Activated gamma-delta T cell treated with anti-CD3 and anti-CD28 coated beads, Interleukin-2, amount 50 U/mL, for 16 hours (primary cell): Measurements from ENCODE around the gene PLPP6.

Experiments used
- DNase-seq: peaks from one replicate; pipeline ENCODE4 v3.0.0-alpha.2; 2020; ENCODE audit warnings: low read depth

Gene PLPP6

DNA sequence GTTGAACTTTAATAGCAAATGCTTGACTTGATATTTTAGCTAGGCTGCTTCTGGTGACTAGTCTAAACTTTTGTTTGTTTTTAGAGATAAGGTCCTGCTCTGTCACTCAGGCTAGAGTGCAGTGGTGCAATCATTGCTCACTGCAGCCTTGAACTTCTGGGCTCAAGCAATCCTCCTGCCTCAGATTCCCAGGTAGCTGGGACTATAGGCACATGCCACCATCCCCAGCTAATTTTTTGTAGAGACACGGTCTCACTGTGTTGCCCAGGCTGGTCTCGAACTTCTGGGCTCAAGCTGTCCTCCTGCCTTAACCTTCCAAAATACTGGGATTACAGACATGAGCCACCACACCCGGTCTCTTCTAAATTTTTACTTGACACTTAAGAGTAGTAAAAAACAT is 38.0 kb downstream of the PLPP6 start:
- DNase-seq = no peak

DNA sequence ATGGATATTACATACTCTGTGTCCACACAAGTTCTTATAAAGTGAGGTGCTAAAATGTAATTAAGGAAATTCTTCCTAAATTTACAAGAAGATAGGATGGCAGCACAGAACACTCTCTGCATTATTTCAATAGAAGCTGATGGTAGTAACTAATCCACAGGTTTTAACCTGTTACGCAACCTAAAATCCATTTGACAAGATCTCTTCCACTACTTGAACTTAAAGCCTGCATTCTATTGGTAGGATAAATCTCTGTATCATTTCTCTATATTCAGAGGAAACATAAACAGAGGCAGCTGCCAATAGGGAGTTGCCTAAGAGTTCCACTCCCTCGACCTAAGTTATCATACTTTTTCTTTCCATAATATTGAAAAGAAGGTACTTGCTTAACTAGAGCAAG is 38.8 kb downstream of the PLPP6 start:
- no peak for DNase-seq

GRCh38 chr9:4701526-4701925 is 39.4 kb downstream of the PLPP6 start:
- no peak for DNase-seq

DNA sequence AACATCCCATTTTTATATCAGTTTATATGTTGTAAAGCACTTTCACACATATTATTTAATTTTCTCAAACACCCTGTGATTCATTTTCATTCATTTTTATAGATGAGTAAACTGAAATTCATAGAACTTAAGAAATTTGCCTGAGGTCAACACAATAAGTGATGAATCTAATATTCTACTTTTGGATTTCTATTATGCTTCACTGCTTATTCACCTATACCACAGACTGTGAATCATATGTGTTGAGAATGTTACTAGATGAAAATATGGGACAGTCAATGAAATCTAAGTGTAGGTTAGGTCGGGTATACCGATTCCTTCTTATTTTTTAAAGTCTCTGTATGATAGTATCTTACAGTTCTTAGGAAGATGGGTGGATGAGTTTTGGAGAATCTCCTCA is 42.0 kb downstream of the PLPP6 start:
- DNase-seq = no peak

GRCh38 chr9:4706021-4706420 is 43.9 kb downstream of the PLPP6 start:
- DNase-seq = no peak

DNA sequence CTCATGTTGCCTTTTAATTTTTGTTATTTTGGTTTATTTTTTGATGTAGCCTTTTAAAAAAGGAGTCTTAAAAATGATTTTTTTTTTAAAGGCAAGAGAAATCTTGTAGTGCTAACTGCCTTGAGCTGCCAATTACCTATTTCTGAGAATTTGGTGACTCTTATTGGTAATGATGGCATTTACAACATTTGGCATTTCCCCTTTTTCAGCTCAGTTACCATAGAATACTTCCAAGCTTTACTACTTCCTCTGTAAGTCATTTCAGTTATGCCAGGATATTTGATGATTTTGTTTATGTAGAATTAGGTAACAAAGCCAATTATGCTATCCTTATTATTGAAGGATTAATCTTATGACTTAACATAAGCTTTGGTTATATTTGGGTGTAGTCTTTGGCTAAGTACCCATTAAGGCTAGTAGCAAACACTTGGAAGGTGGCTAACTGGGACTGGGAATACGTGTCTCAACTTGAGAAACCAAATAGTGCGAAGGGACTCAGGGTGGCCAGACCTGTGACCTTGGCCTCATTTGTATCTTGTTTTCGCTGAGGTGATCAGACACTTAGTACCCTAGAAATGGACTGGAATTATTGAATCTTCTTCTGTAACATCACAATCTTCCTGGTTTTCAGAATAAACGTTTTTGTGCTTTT is 45.0 kb downstream of the PLPP6 start:
- no peak for DNase-seq

- DNase-seq = no peak
Measured at GRCh38 chr9:4709380-4709779, 47.3 kb downstream of the PLPP6 start.

DNA sequence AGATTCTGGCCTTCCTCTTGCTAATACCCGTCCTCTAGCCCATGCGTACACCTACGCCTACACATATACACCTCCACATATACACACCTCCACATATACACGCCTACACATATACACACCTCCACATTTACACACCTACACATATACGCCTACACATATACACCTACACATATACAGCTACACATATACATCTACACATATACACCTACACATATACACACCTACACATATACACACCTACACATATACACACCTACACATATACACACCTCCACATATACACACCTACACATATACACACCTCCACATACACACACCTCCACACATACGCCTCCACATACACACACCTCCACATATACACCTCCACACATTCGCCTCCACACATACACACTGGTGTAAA is 51.8 kb downstream of the PLPP6 start:
- no peak for DNase-seq

DNA sequence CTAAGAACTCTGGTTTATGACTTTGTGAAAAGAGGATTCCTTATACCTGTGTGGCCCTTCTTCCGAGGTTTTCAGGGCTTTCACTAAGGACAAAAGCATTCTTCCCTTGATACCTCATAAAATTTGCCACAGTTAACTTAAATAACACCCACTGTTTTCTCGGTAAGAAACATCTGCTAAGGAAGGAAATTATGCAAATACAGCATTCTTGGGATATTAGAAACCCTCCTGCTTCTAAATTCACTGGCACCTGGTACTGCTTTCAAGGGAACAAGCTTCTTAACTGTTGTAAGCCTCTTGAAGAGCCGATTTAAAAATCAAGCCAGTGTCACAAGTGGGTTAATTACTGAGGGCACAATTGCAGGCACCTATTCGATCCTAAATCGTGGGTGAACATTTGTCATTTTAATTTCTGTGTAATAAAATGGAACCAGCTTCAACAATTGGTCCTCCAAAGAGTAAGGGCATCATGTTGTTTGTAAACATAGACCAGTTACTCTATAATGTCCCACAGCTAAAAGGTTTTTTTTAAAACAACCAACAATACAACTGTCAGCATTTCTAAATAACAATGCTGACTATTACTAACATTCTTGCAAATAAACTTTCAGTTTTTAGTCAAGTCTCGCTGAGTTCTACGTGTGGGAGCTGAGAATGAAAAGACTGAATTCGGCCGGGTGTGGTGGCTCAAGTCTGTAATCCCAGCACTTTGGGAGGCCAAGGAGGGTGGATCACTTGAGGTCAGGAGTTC is 52.3 kb downstream of the PLPP6 start:
- no peak for DNase-seq
